K562 (cell line): Measurements from ENCODE around the gene CUTA. TPM values are rescaled to one million over a fixed set of nuclear protein-coding genes. Genes with fewer than 3 reads are reported as not detected.

ENCODE experiments used
- C11orf30 ChIP-seq: fragments of 450-650 bp; IDR thresholded peaks from 2 replicates; pipeline ENCODE4 v1.6.1; 2016; ENCODE audit warnings: low read depth, mild to moderate bottlenecking
- EGR1 ChIP-seq: fragments of 450-650 bp; conservative IDR thresholded peaks from 2 replicates; pipeline ENCODE4 v1.6.1; 2017; ENCODE audit warnings: mild to moderate bottlenecking
- GATAD2A ChIP-seq: fragments of 450-650 bp; IDR thresholded peaks from 2 replicates; pipeline ENCODE4 v1.6.1; 2017
- HSF4 ChIP-seq: fragments of 250-450 bp; sonication (Bioruptor Pico); IDR thresholded peaks from 2 replicates; pipeline ENCODE4 v2.1.2; 2022; ENCODE audit warnings: mild to moderate bottlenecking, moderate library complexity, borderline replicate concordance
- ILF3 ChIP-seq: fragments of 450-650 bp; IDR thresholded peaks from 2 replicates; pipeline ENCODE4 v1.6.1; 2018; ENCODE audit warnings: antibody characterized with exemption, mild to moderate bottlenecking, moderate library complexity, borderline replicate concordance
- JUND ChIP-seq, 2 experiments: IDR thresholded peaks; 2 replicates in 1 of 2; 3 replicates in 1 of 2; pipeline ENCODE4 v1.6.1; 2011; ENCODE audit warnings: borderline replicate concordance in 2 of 2, low read depth in 2 of 2, low read length in 2 of 2, improper control_type of control experiment in 1 of 2, missing biosample characterization in 1 of 2, missing genetic modification characterization in 1 of 2, missing genetic modification reagents in 1 of 2
- NCOA1 ChIP-seq: fragments of 450-650 bp; IDR thresholded peaks from 2 replicates; pipeline ENCODE4 v1.6.1; 2016; ENCODE audit warnings: low read depth
- NEUROD1 ChIP-seq: fragments of 150-350 bp; IDR thresholded peaks from 2 replicates; pipeline ENCODE4 v1.6.1; 2014; ENCODE audit warnings: borderline replicate concordance, low read length, low read depth; ENCODE audit not compliant: partially characterized antibody
- NFXL1 ChIP-seq: fragments of 450-650 bp; formaldehyde crosslinking; IDR thresholded peaks from 2 replicates; pipeline ENCODE4 v1.4.0; 2021; ENCODE audit warnings: mild to moderate bottlenecking
- NR2C1 ChIP-seq, 2 experiments: fragments of 450-650 bp; IDR thresholded peaks; 2 replicates each; pipeline ENCODE4 v1.6.1; 2017; ENCODE audit warnings: mild to moderate bottlenecking in 2 of 2, antibody characterized with exemption in 1 of 2, inconsistent platforms in 1 of 2, missing compliant biosample characterization in 1 of 2, missing genetic modification characterization in 1 of 2
- POU5F1 ChIP-seq: fragments of 150-350 bp; IDR thresholded peaks from 2 replicates; pipeline ENCODE4 v1.6.1; 2014; ENCODE audit warnings: borderline replicate concordance, low read length, low read depth, mild to moderate bottlenecking; ENCODE audit not compliant: partially characterized antibody
- ZBTB8A ChIP-seq: fragments of 450-650 bp; IDR thresholded peaks from 2 replicates; pipeline ENCODE4 v1.6.1; 2018; ENCODE audit warnings: mild to moderate bottlenecking, moderate library complexity; ENCODE audit not compliant: partially characterized antibody
- ZNF586 ChIP-seq: fragments of 450-650 bp; formaldehyde crosslinking; conservative IDR thresholded peaks from 2 replicates; pipeline ENCODE4 v1.4.0; 2020; ENCODE audit warnings: mild to moderate bottlenecking, moderate library complexity
- polyA plus RNA-seq, 8 experiments: library from polyadenylated mRNA; depleted of rRNA in 4 of 8; stranded (reverse) in 5 of 8; unstranded in 3 of 8; fragments of >200 nt; fragmentation: Nextera tagmentation in 2 of 8; fragmentation: Illumina TruSeq in 1 of 8; extraction: Ambion mirVana in 2 of 8; extraction: Trizol in 1 of 8; gene quantifications; 2 replicates each; pipeline versions ENCODE4 v1.2.1 to v1.2.3, GENCODE V29; 2011 to 2014; ENCODE audit warnings: inconsistent platforms in 1 of 8, missing spikeins in 1 of 8
- total RNA-seq, 7 experiments: library from RNA; depleted of rRNA in 6 of 7; stranded (reverse); fragments of >200 nt in 6 of 7; fragmentation: Illumina TruSeq in 2 of 7; extraction: Trizol in 2 of 7; gene quantifications; 2 replicates each; pipeline versions ENCODE4 v1.2.1 to v1.2.3, GENCODE V29; 2011 to 2021; ENCODE audit warnings: low replicate concordance in 1 of 7
- TF ChIP-seq, protein P1 (sequence below): sonication (generic); formaldehyde crosslinking; IDR thresholded peaks from 2 replicates; pipeline ENCODE4 v1.8.0; 2022; ENCODE audit warnings: missing genetic modification reagents, mild to moderate bottlenecking, borderline replicate concordance
- TF ChIP-seq, protein P2 (sequence below): fragments of 450-650 bp; IDR thresholded peaks from 2 replicates; pipeline ENCODE4 v1.6.1; 2016; ENCODE audit warnings: borderline replicate concordance
- TF ChIP-seq, protein P3 (sequence below), 2 experiments: fragments of 450-650 bp; IDR thresholded peaks; 2 replicates each; pipeline ENCODE4 v1.6.1; 2016; ENCODE audit warnings: mild to moderate bottlenecking in 2 of 2, borderline replicate concordance in 1 of 2, low read depth in 1 of 2, moderate library complexity in 1 of 2

CUTA gene
- total and polyA plus RNA-seq, 9 of the 15 experiments (the other 6 are each of a cell fraction or from before 2014, with no cell fraction given): 166 to 682 (median 310) TPM

DNA sequence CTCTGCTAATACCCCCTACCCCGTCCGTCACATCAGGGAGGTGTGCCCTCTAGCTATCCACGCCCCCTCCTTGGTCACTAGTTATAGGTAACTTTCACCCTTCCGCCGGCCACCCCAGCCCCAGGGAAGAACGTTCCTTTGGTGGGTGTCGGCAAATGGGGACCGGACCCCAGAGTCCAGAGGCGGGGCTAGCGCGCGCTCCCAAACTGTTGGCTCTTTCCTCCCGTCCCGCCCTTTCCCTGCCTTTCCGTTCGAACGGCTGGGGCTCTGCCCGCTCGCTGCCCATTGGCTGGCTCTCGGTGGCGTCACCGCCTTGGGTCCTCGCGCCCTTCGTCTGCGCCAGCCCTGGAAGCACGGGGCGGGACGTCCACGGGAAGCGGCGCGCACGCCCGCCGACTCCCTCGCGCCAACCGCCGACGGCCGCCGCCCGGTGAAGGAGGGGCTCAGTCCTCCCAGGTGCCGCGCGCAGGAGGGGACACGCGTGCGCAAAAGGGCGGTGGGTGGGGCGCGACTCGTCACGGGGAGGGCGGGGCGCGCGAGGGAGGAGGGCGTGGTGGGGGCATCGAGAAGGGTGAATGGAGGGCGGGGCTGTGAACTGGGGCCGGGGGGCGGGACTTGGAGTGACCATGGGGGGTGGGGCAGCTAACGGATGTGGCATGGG lies 7.7 kb downstream of the CUTA start (continued):
- TF ChIP-seq HSF4 (CRISPR knock-in tag) (no peak), C11orf30 (peak; percentile 74), NR2C1 (IDR thresholded peaks at IDR 0.05) (no peak), NR2C1 (tag; IDR thresholded peaks at IDR 0.05) (0 out of 2 replicates have a peak, but pooled peaks have one; percentile 6), EGR1 (peak; percentile 36; the same call in 1 of the 2 replicates), NFXL1 (CRISPR knock-in tag) (no peak), POU5F1 (no peak), ILF3 (no peak), NEUROD1 (peak; percentile 45), GATAD2A (no peak), JUND (IDR thresholded peaks at IDR 0.05; ENCODE audit: borderline replicate concordance, low read depth, low read length) (peak; percentile 57), JUND (tag; IDR thresholded peaks at IDR 0.05; ENCODE audit: borderline replicate concordance, low read depth, low read length) (peak; percentile 12; the same call in 1 of the 3 replicates), ZNF586 (CRISPR knock-in tag) (no peak), NCOA1 (peak; percentile 54), ZBTB8A (no peak)
- TF ChIP-seq, protein P1, sequence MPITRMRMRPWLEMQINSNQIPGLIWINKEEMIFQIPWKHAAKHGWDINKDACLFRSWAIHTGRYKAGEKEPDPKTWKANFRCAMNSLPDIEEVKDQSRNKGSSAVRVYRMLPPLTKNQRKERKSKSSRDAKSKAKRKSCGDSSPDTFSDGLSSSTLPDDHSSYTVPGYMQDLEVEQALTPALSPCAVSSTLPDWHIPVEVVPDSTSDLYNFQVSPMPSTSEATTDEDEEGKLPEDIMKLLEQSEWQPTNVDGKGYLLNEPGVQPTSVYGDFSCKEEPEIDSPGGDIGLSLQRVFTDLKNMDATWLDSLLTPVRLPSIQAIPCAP (CRISPR knock-in tag): no peak
- TF ChIP-seq, protein P2, sequence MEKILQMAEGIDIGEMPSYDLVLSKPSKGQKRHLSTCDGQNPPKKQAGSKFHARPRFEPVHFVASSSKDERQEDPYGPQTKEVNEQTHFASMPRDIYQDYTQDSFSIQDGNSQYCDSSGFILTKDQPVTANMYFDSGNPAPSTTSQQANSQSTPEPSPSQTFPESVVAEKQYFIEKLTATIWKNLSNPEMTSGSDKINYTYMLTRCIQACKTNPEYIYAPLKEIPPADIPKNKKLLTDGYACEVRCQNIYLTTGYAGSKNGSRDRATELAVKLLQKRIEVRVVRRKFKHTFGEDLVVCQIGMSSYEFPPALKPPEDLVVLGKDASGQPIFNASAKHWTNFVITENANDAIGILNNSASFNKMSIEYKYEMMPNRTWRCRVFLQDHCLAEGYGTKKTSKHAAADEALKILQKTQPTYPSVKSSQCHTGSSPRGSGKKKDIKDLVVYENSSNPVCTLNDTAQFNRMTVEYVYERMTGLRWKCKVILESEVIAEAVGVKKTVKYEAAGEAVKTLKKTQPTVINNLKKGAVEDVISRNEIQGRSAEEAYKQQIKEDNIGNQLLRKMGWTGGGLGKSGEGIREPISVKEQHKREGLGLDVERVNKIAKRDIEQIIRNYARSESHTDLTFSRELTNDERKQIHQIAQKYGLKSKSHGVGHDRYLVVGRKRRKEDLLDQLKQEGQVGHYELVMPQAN: no peak
- TF ChIP-seq, protein P3, sequence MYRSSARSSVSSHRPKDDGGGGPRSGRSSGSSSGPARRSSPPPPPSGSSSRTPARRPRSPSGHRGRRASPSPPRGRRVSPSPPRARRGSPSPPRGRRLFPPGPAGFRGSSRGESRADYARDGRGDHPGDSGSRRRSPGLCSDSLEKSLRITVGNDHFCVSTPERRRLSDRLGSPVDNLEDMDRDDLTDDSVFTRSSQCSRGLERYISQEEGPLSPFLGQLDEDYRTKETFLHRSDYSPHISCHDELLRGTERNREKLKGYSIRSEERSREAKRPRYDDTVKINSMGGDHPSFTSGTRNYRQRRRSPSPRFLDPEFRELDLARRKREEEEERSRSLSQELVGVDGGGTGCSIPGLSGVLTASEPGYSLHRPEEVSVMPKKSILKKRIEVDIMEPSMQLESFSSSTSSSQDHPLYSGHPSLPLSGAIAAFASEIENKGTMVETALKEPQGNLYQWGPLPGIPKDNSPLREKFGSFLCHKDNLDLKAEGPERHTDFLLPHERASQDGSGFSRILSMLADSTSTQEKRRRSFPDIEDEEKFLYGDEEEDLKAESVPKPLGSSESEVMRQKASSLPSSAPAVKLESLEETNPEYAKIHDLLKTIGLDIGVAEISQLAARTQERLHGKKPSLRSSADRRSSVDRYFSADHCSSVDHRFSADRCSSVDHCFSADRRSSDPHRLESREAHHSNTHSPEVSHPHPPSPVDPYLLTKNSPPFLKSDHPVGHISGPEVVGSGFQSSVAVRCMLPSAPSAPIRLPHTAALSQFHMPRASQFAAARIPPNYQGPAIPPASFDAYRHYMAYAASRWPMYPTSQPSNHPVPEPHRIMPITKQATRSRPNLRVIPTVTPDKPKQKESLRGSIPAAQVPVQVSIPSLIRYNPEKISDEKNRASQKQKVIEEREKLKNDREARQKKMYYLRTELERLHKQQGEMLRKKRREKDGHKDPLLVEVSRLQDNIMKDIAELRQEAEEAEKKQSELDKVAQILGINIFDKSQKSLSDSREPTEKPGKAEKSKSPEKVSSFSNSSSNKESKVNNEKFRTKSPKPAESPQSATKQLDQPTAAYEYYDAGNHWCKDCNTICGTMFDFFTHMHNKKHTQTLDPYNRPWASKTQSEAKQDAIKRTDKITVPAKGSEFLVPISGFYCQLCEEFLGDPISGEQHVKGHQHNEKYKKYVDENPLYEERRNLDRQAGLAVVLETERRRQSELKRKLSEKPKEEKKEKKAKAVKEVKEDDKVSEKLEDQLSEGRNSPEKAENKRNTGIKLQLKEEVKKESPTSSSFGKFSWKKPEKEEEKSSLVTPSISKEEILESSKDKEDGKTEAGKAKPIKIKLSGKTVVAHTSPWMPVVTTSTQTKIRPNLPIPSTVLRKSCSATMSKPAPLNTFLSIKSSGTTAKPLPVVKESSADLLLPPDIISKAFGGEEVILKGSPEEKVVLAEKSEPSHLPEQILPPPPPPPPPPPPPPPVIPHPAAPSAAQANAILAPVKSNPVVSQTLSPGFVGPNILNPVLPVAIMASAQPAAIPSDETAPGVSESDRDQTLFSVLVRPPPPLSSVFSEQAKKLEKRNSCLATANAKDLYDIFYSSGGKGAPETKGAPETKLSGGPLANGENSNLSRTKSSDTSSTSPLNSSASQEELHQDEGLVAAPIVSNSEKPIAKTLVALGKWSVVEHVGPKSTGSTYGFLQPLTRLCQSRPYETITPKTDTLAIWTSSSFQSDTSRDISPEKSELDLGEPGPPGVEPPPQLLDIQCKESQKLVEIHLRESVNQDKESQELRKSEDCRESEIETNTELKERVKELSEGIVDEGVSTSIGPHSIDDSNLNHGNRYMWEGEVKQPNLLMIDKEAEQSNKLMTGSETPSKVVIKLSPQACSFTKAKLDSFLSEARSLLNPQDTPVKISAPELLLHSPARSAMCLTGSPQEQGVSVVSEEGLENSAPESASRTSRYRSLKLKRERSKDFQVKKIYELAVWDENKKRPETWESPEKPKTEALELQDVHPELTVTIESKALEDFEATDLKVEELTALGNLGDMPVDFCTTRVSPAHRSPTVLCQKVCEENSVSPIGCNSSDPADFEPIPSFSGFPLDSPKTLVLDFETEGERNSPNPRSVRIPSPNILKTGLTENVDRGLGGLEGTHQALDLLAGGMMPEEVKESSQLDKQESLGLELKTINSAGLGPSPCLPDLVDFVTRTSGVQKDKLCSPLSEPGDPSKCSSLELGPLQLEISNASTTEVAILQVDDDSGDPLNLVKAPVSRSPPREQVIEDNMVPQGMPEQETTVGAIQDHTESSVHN (IDR thresholded peaks at IDR 0.05; ENCODE audit: borderline replicate concordance in 1 of 2, low read depth in 1 of 2): no peak
